G401 (cell line): ENCODE data around the gene ARHGEF25. TPM values are rescaled to one million over a fixed set of nuclear protein-coding genes. Genes with fewer than 3 reads are reported as not detected.

Experiments used
- DNase-seq: peaks from one replicate; pipeline ENCODE4 v3.0.0-alpha.2; 2015; ENCODE audit warnings: low spot score
- in situ Hi-C: cut with HindIII; loops from 2 replicates; pipeline ENCODE4 v1.10.0; 2016; ENCODE audit warnings: low sequenced_read_pairs, mixed read lengths
- total RNA-seq: library from RNA; depleted of rRNA; stranded (reverse); fragments of >200 nt; shearing (Covaris generic); gene quantifications from 2 replicates; pipeline ENCODE4 v1.2.3, GENCODE V29; 2014

Gene ARHGEF25
- total RNA-seq, 1 experiment from 2014 or later = 4.6 TPM

DNA sequence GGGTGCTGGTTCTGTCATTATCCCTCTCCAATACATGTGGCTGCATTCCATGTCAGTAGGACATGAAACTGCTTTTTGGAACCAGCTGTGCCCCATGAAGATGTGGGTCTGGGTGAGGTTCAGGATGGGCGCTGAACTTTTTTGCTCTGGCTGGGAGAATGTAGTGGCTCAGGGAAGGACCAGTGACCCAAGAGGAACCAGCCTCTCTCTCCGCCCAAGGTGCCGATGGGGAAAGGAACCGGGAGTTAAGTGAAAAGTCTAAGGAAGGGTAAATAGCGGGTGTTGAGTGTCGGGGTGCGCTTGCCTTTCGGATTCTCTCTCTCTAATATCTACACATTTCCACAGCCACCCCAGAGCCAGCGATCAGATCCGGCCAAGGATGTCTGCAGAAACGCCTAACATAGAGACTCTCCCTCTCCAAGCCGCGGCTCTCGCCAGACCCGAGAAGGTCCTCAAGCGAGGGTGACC, 7.8 kb downstream of the ARHGEF25 start:
- no peak for DNase-seq
- in situ Hi-C loops = no loop called here

DNA sequence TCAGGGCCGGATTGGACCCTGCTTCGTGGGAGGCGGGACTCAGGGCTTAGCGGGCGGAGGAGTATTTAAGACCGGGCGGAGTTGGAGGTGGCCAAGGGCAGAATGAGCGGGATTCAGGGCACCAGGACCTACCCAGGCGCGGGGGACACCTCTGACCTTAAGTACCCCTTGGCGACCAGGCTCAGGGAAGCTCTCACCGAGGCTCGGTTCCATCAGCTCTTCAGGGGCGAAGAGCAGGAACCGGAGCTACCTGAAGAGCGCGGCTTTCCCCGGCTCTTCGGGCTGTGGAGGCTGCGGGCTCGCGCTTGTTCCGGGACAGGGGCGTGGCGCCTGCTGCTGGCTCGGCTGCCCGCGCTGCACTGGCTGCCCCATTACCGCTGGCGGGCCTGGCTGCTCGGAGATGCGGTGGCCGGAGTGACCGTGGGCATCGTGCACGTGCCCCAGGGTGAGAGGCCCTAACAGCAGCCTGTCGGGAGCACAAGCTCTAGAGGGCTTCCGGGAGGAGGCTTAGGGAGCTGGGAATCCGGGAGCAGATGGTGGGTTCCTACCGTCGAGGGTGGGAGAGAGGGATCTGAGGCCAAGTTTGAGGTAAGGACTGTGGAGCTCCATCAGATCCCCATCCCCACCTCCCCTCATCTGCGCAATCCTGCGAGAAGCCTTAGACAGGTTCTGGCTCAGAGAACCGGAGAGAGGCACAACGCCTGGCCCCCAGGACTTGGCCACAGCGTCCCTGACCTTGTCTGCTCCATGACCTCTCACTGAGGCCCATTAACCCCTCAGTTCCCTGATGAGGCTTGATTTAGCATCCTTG, 8.4 kb downstream of the ARHGEF25 start:
- DNase-seq = no peak
- in situ Hi-C loops = no loop called here

DNA sequence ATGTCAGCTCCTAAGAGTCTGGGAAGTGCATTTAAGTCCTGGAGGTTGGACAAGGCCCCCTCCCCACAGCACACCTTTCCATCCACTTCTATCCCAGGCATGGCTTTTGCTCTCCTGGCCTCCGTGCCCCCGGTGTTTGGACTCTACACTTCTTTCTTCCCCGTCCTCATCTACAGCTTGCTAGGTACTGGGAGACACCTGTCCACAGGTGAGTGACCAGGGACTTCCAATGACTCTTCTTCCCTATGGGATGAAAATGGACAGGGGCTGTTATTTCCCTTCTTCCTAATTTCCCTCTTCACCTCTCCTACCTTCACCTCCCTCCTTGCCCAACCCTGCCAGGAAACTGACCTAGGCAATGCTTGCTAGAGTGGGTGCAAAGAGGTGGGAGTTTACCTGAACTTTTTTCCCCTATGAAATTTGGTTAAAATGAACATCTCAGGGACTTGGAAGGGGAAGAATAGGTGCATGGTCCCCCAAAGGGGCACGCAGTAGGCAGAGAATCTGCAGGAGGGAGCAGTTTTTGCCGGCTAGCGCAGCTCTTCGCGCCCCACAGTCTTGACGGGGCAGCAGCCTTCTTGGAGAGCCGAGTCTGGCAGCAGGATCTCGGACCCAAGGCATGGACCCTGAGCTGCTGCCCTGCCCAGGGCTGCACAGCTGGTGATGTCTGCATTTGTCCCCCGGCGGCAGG, 9.2 kb downstream of the ARHGEF25 start:
- in situ Hi-C loops = no loop called here
- DNase-seq = no peak

GRCh38 chr12:57620936-57621496, 9.8 kb downstream of the ARHGEF25 start:
- DNase-seq = no peak
- in situ Hi-C loops = no loop called here

- DNase-seq = peak; percentile 61
- in situ Hi-C loops = no loop called here
These were observed 10.5 kb downstream of the ARHGEF25 start for GRCh38 chr12:57621497-57622292.

DNA sequence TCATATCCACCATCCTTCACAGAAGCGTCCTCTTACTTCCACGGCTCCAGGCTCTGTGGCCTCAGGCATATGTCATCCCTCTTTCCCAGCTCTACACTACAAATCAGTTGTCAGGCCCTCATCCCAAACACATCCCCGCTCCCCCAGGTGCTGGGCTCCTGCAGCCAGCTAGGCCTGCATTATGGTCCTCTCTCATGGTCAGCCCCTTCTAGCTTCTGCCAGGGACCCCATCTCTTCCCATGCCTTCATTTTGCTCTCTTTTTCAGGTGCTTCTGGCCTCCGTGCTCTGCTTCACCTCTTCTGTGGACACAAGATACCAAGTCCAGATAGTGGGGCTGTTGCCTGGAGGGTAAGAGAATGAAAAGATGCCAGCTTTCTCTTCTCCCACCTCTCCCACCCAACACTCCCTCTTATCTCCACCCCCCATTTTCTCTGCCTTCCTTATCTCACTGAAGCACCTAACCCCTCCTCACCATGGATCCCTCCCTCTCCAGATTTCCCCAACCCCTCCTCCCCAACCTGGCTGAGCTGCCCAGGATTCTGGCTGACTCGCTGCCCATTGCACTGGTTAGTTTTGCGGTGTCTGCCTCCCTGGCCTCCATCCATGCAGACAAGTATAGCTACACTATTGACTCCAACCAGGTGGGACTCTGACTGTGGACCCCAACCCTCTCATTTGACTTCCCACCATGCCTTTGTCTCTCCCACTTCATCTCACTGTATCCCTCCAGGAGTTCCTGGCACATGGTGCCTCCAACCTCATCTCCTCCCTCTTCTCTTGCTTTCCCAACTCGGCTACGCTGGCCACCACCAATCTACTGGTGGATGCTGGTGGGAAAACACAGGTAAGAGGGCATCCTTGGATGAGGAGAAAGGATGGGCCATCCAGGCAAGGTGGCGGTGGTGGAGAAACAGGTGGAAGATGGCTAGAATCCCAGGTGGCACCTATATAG, 11.3 kb downstream of the ARHGEF25 start:
- in situ Hi-C loops = no loop called here
- no peak for DNase-seq

DNA sequence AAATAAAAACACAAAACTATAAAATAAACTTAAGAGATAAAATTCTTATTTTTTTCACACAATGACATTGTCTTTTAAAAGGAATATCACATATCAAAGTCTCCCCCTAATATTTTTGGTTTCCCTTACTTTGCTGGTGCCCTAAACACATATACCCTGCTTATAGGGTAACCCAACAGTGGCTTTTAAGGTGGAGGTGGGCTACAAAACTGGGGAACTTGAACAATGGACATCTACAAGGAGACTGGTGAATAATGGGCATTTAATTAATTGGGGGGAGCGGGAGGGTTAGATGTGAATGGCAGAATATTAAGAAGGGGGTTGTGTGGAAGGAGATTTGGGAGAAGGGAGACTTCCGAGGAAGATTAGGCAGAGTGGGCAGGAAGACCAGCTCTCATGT, 12.2 kb downstream of the ARHGEF25 start:
- no peak for DNase-seq
- in situ Hi-C loops = no loop called here

- in situ Hi-C loops = no loop called here
- no peak for DNase-seq
These were observed 12.7 kb downstream of the ARHGEF25 start for GRCh38 chr12:57623811-57624390.

GRCh38 chr12:57624441-57625220, 13.4 kb downstream of the ARHGEF25 start:
- in situ Hi-C loops = no loop called here
- DNase-seq = no peak

DNA sequence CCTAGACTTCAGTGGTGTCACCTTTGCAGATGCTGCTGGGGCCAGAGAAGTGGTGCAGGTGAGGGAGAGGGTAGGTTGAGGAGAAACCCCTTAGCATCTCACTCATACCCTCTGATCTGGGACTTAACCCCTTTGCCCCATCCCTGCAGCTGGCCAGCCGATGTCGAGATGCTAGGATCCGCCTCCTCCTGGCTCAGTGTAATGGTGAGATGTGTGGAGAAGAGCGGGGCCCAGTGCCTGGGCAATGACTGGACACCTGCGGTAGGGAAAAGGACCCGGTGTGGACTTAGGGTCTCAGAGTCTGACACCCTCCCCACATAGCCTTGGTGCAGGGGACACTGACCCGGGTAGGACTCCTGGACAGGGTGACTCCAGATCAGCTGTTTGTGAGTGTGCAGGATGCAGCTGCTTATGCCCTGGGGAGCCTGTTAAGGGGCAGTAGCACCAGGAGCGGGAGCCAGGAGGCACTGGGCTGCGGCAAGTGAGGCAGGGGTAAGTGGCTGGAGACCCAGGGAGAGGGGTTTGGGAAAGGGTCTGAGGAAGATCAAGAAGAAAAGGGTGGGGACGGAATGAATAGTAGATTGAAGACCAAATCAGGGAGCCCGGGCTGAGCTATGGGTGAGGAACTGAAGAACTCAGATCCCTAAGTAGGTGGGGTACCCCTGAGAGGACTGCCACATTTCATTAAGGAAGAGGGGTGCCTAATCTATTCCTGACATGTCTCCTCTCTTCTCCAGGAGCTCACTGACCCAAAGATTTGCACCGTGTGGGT, 14.2 kb downstream of the ARHGEF25 start:
- DNase-seq = no peak
- in situ Hi-C loops = no loop called here

- DNase-seq = no peak
These were observed 15.1 kb downstream of the ARHGEF25 start for GRCh38 chr12:57626111-57626920.

GRCh38 chr12:57626921-57627445, 15.7 kb downstream of the ARHGEF25 start:
- no peak for DNase-seq
- in situ Hi-C loops = no loop called here

More at GRCh38 chr12:57626111-57626920, 15.1 kb downstream of the ARHGEF25 start:
- in situ Hi-C loops = no loop called here

- in situ Hi-C loops = no loop called here
- DNase-seq = no peak
These were observed 16.5 kb downstream of the ARHGEF25 start for GRCh38 chr12:57627501-57628279.

GRCh38 chr12:57628280-57629191, 17.3 kb downstream of the ARHGEF25 start:
- in situ Hi-C loops = no loop called here
- no peak for DNase-seq
